Retina (tissue), 1 donor: ENCODE results near the gene ADAMTSL5.
"Not testable (repeated sequence)": the region's sequence is repeated elsewhere in the genome, so short reads cannot be mapped to it uniquely, and the experiment has no call there.

Experiments
- DNase-seq: peaks from one replicate; pipeline ENCODE4 v3.0.0-alpha.2; 2016

Gene ADAMTSL5

GRCh38 chr19:1512671-1513498 lies at the start of gene ADAMTSL5:
Gene ADAMTSL5, minus strand, starts transcription at chr19:1513019. Its CDS starts 2,076 bp downstream, at chr19:1510943.
- no peak for DNase-seq

- no peak for DNase-seq
Measured at GRCh38 chr19:1561236-1561842, 48.5 kb upstream of the ADAMTSL5 start.

GRCh38 chr19:1560286-1560882 lies 47.6 kb upstream of the ADAMTSL5 start:
- DNase-seq = no peak

GRCh38 chr19:1558552-1558951 lies 45.7 kb upstream of the ADAMTSL5 start:
- no peak for DNase-seq

- DNase-seq = no peak
Measured at GRCh38 chr19:1556390-1557070, 43.7 kb upstream of the ADAMTSL5 start.

GRCh38 chr19:1555487-1556389 lies 42.9 kb upstream of the ADAMTSL5 start:
- DNase-seq = no peak

GRCh38 chr19:1554968-1555367 lies 42.1 kb upstream of the ADAMTSL5 start:
- DNase-seq = no peak

GRCh38 chr19:1553415-1553814 lies 40.6 kb upstream of the ADAMTSL5 start:
- no peak for DNase-seq

GRCh38 chr19:1551068-1552040 lies 38.5 kb upstream of the ADAMTSL5 start:
- DNase-seq = no peak

GRCh38 chr19:1549332-1549945 lies 36.6 kb upstream of the ADAMTSL5 start:
- DNase-seq = no peak

- DNase-seq = no peak
Measured at GRCh38 chr19:1540365-1540925, 27.6 kb upstream of the ADAMTSL5 start.

GRCh38 chr19:1539749-1540148 lies 26.9 kb upstream of the ADAMTSL5 start:
- DNase-seq = not testable (repeated sequence)

- DNase-seq = no peak
Measured at GRCh38 chr19:1538978-1539377, 26.2 kb upstream of the ADAMTSL5 start.

GRCh38 chr19:1535699-1536098 lies 22.9 kb upstream of the ADAMTSL5 start:
- DNase-seq = not testable (repeated sequence)

GRCh38 chr19:1534972-1535371 lies 22.2 kb upstream of the ADAMTSL5 start:
- no peak for DNase-seq

GRCh38 chr19:1533510-1534150 lies 20.8 kb upstream of the ADAMTSL5 start:
- no peak for DNase-seq

- DNase-seq = no peak
Measured at GRCh38 chr19:1532003-1532402, 19.2 kb upstream of the ADAMTSL5 start.

GRCh38 chr19:1531587-1531986 lies 18.8 kb upstream of the ADAMTSL5 start:
- no peak for DNase-seq

GRCh38 chr19:1530856-1531255 lies 18.0 kb upstream of the ADAMTSL5 start:
- not testable (repeated sequence) for DNase-seq

- no peak for DNase-seq
Measured at GRCh38 chr19:1529430-1529816, 16.6 kb upstream of the ADAMTSL5 start.
